ENCODE results near the gene PIM3.

Gene PIM3

GRCh38 chr22:50001388-50002231, 41.0 kb downstream of the PIM3 start:
- Histone ChIP-seq H3K27me3 (ENCODE audit: control insufficient read depth, insufficient read depth, low read length) (no peaks in the 10 kb centered on the region), H3K9me3 (ENCODE audit: control insufficient read depth, low read length) (no peaks in the 10 kb centered on the region), H3K79me2 (no peaks in the 10 kb centered on the region), H2AFZ (no peak overlapping the region), H3K27ac (no peak overlapping the region), H3K4me3 (ENCODE audit: low read depth, low read length) (no peak overlapping the region), H3K36me3 (ENCODE audit: control insufficient read depth, insufficient read depth, low read length) (no peaks in the 10 kb centered on the region), H3K9ac (no peak overlapping the region), H3K4me1 (no peaks in the 10 kb centered on the region), H3K4me2 (ENCODE audit: low read length) (no peak overlapping the region)
- no peak for TF ChIP-seq CTCF (IDR thresholded peaks at IDR 0.05)

- Histone ChIP-seq H3K79me2 (no peaks in the 10 kb centered on the region), H3K9me3 (ENCODE audit: control insufficient read depth, low read length) (no peaks in the 10 kb centered on the region), H3K36me3 (ENCODE audit: control insufficient read depth, insufficient read depth, low read length) (no peaks in the 10 kb centered on the region), H3K4me1 (no peaks in the 10 kb centered on the region), H2AFZ (no peak overlapping the region), H3K4me2 (ENCODE audit: low read length) (no peak overlapping the region), H3K9ac (no peak overlapping the region), H3K4me3 (ENCODE audit: low read depth, low read length) (no peak overlapping the region), H3K27ac (no peak overlapping the region), H3K27me3 (ENCODE audit: control insufficient read depth, insufficient read depth, low read length) (no peaks in the 10 kb centered on the region)
- no peak for TF ChIP-seq CTCF (IDR thresholded peaks at IDR 0.05)
Observed at GRCh38 chr22:50002791-50003190, 42.2 kb downstream of the PIM3 start.

- H3K27me3 ChIP-seq (ENCODE audit: control insufficient read depth, insufficient read depth, low read length) = no peaks in the 10 kb centered on the region
- H3K79me2 ChIP-seq = no peaks in the 10 kb centered on the region
- no peak overlapping the region for H3K4me3 ChIP-seq (ENCODE audit: low read depth, low read length)
- no peaks in the 10 kb centered on the region for H3K4me1 ChIP-seq
- H2AFZ ChIP-seq = no peak overlapping the region
- H3K9me3 ChIP-seq (ENCODE audit: control insufficient read depth, low read length) = no peaks in the 10 kb centered on the region
- no peak overlapping the region for H3K4me2 ChIP-seq (ENCODE audit: low read length)
- H3K36me3 ChIP-seq (ENCODE audit: control insufficient read depth, insufficient read depth, low read length) = no peaks in the 10 kb centered on the region
- TF ChIP-seq CTCF (IDR thresholded peaks at IDR 0.05) = no peak
- H3K27ac ChIP-seq = no peak overlapping the region
- no peak overlapping the region for H3K9ac ChIP-seq
Observed at GRCh38 chr22:50004918-50005317, 44.3 kb downstream of the PIM3 start.

- Histone ChIP-seq H3K4me3 (ENCODE audit: low read depth, low read length) (no peak overlapping the region), H3K36me3 (ENCODE audit: control insufficient read depth, insufficient read depth, low read length) (no peaks in the 10 kb centered on the region), H3K9me3 (ENCODE audit: control insufficient read depth, low read length) (no peaks in the 10 kb centered on the region), H3K4me2 (ENCODE audit: low read length) (no peak overlapping the region), H2AFZ (no peak overlapping the region), H3K27me3 (ENCODE audit: control insufficient read depth, insufficient read depth, low read length) (peaks cover 6% of the 10 kb centered on the region), H3K27ac (no peak overlapping the region), H3K9ac (no peak overlapping the region), H3K4me1 (no peaks in the 10 kb centered on the region), H3K79me2 (no peaks in the 10 kb centered on the region)
- TF ChIP-seq CTCF (IDR thresholded peaks at IDR 0.05) = no peak
Observed at GRCh38 chr22:50007057-50007511, 46.5 kb downstream of the PIM3 start.

Data from parathyroid adenoma (tissue), 2 donors.